HG02840 (cell line): ENCODE results near the gene ENTREP1.
"Not testable (repeated sequence)": the region's sequence is repeated elsewhere in the genome, so short reads cannot be mapped to it uniquely, and the experiment has no call there.

Experiments
- ATAC-seq: cut with Tn5 transposase; IDR thresholded peaks from one replicate; pipeline ENCODE4 v1.9.1; 2021; ENCODE audit warnings: mild to moderate bottlenecking, moderate library complexity, moderate number of reproducible peaks; ENCODE audit not compliant: unreplicated experiment, low FRiP score

The ENTREP1 gene

DNA sequence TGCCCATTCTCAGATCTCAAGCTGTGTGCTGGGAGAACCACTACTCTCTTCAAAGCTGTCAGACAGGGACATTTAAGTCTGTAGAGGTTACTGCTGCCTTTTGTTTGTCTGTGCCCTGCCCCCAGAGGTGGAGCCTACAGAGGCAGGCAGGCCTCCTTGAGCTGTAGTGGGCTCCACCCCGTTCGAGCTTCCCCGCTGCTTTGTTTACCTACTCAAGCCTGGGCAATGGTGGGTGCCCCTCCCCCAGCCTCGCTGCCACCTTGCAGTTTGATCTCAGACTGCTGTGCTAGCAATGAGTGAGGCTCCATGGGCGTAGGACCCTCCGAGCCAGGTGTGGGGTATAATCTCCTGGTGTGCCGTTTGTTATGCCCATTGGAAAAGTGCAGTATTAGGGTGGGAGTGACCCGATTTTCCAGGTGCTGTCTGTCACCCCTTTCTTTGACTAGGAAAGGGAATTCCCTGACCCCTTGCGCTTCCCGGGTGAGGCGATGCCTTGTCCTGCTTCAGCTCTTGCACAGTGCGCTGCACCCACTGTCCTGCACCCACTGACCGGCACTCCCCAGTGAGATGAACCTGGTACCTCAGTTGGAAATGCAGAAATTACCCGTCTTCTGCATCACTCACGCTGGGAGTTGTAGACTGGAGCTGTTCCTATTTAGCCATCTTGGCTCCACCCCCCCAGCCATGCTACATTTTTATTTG is 115.4 kb downstream of the ENTREP1 start:
- not testable (repeated sequence) for ATAC-seq
